DOHH2 (cell line): Measurements from ENCODE around the gene REL.

Experiments
- H3F3A ChIP-seq: fragments of 200-600 bp; sonication (generic), shearing (Covaris generic); 2 replicates; pipeline ENCODE4 v1.6.0; 2016; ENCODE audit warnings: antibody characterized with exemption, mild to moderate bottlenecking; ENCODE audit not compliant: control insufficient read depth, insufficient read depth
- H3K27ac ChIP-seq: fragments of 200-600 bp; sonication (generic); 2 replicates; pipeline ENCODE4 v1.5.1; 2014; ENCODE audit warnings: low read depth, mild to moderate bottlenecking, low read length, moderate library complexity
- H3K27me3 ChIP-seq: fragments of 200-600 bp; sonication (generic); 2 replicates; pipeline ENCODE4 v1.6.1; 2014; ENCODE audit warnings: mild to moderate bottlenecking, low read length, mixed read lengths; ENCODE audit not compliant: control insufficient read depth
- H3K36me3 ChIP-seq: fragments of 200-600 bp; sonication (generic); 2 replicates; pipeline ENCODE4 v1.6.1; 2014; ENCODE audit warnings: mild to moderate bottlenecking, low read length, moderate library complexity, mixed read lengths; ENCODE audit not compliant: control insufficient read depth
- H3K4me1 ChIP-seq: fragments of 200-600 bp; sonication (generic); 2 replicates; pipeline ENCODE4 v1.6.1; 2014; ENCODE audit warnings: mild to moderate bottlenecking, low read length, mixed read lengths; ENCODE audit not compliant: control insufficient read depth
- H3K4me2 ChIP-seq: fragments of 200-600 bp; sonication (generic); 2 replicates; pipeline ENCODE4 v1.6.0; 2014; ENCODE audit warnings: mild to moderate bottlenecking, low read length, moderate library complexity
- H3K4me3 ChIP-seq: fragments of 200-600 bp; sonication (generic); 2 replicates; pipeline ENCODE4 v1.5.1; 2014; ENCODE audit warnings: mild to moderate bottlenecking, low read length, mixed read lengths
- H3K79me2 ChIP-seq: fragments of 200-600 bp; sonication (generic); 2 replicates; pipeline ENCODE4 v1.6.1; 2014; ENCODE audit warnings: mild to moderate bottlenecking, low read length, mixed read lengths; ENCODE audit not compliant: control insufficient read depth
- H3K9me2 ChIP-seq: fragments of 200-600 bp; sonication (generic); replicated peaks from 2 replicates; pipeline ENCODE4 v1.6.1; 2014; ENCODE audit warnings: mild to moderate bottlenecking, low read length, mixed read lengths; ENCODE audit not compliant: control insufficient read depth
- H3K9me3 ChIP-seq: fragments of 200-600 bp; sonication (generic); 2 replicates; pipeline ENCODE4 v1.6.1; 2014; ENCODE audit warnings: antibody characterized with exemption, low read length, mixed read lengths; ENCODE audit not compliant: control insufficient read depth, insufficient read depth
- H4K20me1 ChIP-seq: fragments of 200-600 bp; sonication (generic); 2 replicates; pipeline ENCODE4 v1.6.0; 2014; ENCODE audit warnings: low read depth, mild to moderate bottlenecking, antibody characterized with exemption, low read length, moderate library complexity; ENCODE audit not compliant: control insufficient read depth, insufficient read depth
- CTCF ChIP-seq: fragments of 200-600 bp; sonication (generic); IDR thresholded peaks from one replicate; pipeline ENCODE4 v1.5.1; 2014; ENCODE audit warnings: antibody characterized with exemption, mild to moderate bottlenecking, low read depth, low read length; ENCODE audit not compliant: poor library complexity, severe bottlenecking
- EZH2phosphoT487 ChIP-seq: fragments of 200-600 bp; sonication (generic); IDR thresholded peaks from 2 replicates; pipeline ENCODE4 v1.6.1; 2017; ENCODE audit warnings: borderline replicate concordance, mild to moderate bottlenecking, antibody characterized with exemption, low read length, moderate library complexity, mixed read lengths

REL gene

GRCh38 chr2:60972889-60973656, 91.7 kb downstream of the REL start:
- Histone ChIP-seq H4K20me1 (no peaks in the 10 kb centered on the region), H3K27me3 (no peaks in the 10 kb centered on the region), H3K9me2 (no peaks in the 10 kb centered on the region), H3K4me2 (peak overlapping the region; percentile 98), H3K36me3 (peaks cover 7% of the 10 kb centered on the region), H3K27ac (peak overlapping the region; percentile 93), H3F3A (peaks cover 51% of the 10 kb centered on the region), H3K79me2 (peaks cover 49% of the 10 kb centered on the region), H3K9me3 (no peaks in the 10 kb centered on the region), H3K4me3 (peak overlapping the region; percentile 77), H3K4me1 (peaks cover 96% of the 10 kb centered on the region)
- TF ChIP-seq EZH2phosphoT487 (no peak), CTCF (no peak)

DNA sequence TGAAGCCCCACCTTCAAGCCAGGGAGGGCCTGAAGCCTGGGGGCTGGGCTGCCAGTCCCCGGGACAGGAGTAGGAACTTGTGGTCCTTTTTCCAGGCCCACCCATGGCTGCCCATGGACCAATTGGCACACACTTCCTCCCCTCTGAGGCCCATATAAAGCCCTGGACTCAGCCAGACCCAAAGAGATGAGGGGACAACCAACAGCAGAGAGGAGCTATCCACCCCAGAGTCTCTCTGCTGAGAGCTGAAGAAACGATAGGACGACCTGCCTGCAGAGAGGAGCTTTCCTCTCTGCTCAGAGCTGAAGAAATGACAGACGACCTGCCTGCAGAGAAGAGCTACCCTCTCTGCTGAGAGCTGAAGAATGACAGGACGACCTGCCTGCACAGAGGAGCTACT, 92.3 kb downstream of the REL start:
- Histone ChIP-seq H3K79me2 (peaks cover 43% of the 10 kb centered on the region), H3K9me2 (no peaks in the 10 kb centered on the region), H3K36me3 (peaks cover 7% of the 10 kb centered on the region), H3F3A (peaks cover 49% of the 10 kb centered on the region), H3K27ac (peak overlapping the region; percentile 93), H3K27me3 (no peaks in the 10 kb centered on the region), H3K4me1 (peaks cover 96% of the 10 kb centered on the region), H3K4me2 (peak overlapping the region; percentile 98), H3K4me3 (peak overlapping the region; percentile 77), H3K9me3 (no peaks in the 10 kb centered on the region), H4K20me1 (no peaks in the 10 kb centered on the region)
- no peak for TF ChIP-seq EZH2phosphoT487
- no peak for TF ChIP-seq CTCF

DNA sequence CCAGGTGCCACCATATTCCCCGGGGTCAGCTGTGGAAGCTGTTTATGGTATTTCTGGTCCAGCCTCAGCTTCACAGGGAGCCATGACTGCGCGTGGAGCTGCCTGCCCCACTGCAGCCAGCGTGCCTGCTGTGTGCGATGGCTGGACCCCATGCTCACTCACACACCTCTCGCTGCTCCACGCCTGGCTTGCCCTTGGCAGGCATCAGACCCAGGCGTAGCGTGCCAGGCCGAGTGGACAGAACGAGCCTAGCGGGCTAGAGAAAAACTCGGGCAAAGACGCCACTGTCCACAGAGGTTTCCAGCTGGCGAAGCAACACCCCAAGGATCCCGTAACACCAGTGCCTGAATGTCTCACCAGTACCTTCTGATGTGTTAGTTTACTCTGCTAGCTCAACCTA, 93.3 kb downstream of the REL start:
- H3K36me3 ChIP-seq = peaks cover 7% of the 10 kb centered on the region
- H3K27ac ChIP-seq = peak overlapping the region; percentile 93
- peak overlapping the region; percentile 98 for H3K4me2 ChIP-seq
- H3K27me3 ChIP-seq = no peaks in the 10 kb centered on the region
- no peaks in the 10 kb centered on the region for H4K20me1 ChIP-seq
- H3K9me2 ChIP-seq = no peaks in the 10 kb centered on the region
- H3K4me1 ChIP-seq = peaks cover 96% of the 10 kb centered on the region
- no peaks in the 10 kb centered on the region for H3K9me3 ChIP-seq
- no peak for TF ChIP-seq EZH2phosphoT487
- TF ChIP-seq CTCF = no peak
- H3F3A ChIP-seq = peaks cover 51% of the 10 kb centered on the region
- peaks cover 33% of the 10 kb centered on the region for H3K79me2 ChIP-seq
- H3K4me3 ChIP-seq = peak overlapping the region; percentile 77
